ENCODE data around the gene UPF3B.
"Not testable (repeated sequence)": the region's sequence is repeated elsewhere in the genome, so short reads cannot be mapped to it uniquely, and the experiment has no call there.

The UPF3B gene

GRCh38 chrX:119821703-119822102, 31.1 kb downstream of the UPF3B start:
- peak; percentile 36 for DNase-seq

- no peak for DNase-seq
Observed at GRCh38 chrX:119817130-119817690, 35.6 kb downstream of the UPF3B start.

- DNase-seq = no peak
Observed at GRCh38 chrX:119816300-119816699, 36.5 kb downstream of the UPF3B start.

- DNase-seq = no peak
Observed at GRCh38 chrX:119809185-119809666, 43.5 kb downstream of the UPF3B start.

- not testable (repeated sequence) for DNase-seq
Observed at GRCh38 chrX:119808461-119808860, 44.3 kb downstream of the UPF3B start.

GRCh38 chrX:119802546-119802945, 50.2 kb downstream of the UPF3B start:
- no peak for DNase-seq

- no peak for DNase-seq
Observed at GRCh38 chrX:119801253-119802221, 51.2 kb downstream of the UPF3B start.

GRCh38 chrX:119791437-119792231, 61.1 kb downstream of the UPF3B start, which contains the start of gene RPL39:
TSS of gene RPL39 (minus strand) at chrX:119791630. CDS start at chrX:119791576, 54 bp downstream.
- peak; percentile 86 for DNase-seq

- peak; percentile 36 for DNase-seq
Observed at GRCh38 chrX:119790977-119791436, 61.8 kb downstream of the UPF3B start.

GRCh38 chrX:119784747-119785446, 67.9 kb downstream of the UPF3B start:
- peak; percentile 68 for DNase-seq

Data from activated CD4-positive, alpha-beta T cell treated with anti-CD3 and anti-CD28 coated beads, Interleukin-2, Interleukin-6, amounts not matched to agents 100 ng/mL and 50 ng/mL, durations not matched to agents 16 hours and 8 hours (primary cell).